Activated T-helper 17 cell treated with anti-CD3 and anti-CD28 coated beads, Interleukin-2, amount 50 U/mL, for 72 hours (primary cell): ENCODE results near the gene FOXB2. TPM values are rescaled to one million over a fixed set of nuclear protein-coding genes. Genes with fewer than 3 reads are reported as not detected.
"Not testable (repeated sequence)": the region's sequence is repeated elsewhere in the genome, so short reads cannot be mapped to it uniquely, and the experiment has no call there.

ENCODE experiments used
- ATAC-seq: fragments of 150-1000 bp; cut with Tn5 transposase; replicated peaks from 2 replicates; pipeline ENCODE4 v1.10.0; 2021; ENCODE audit warnings: mild to moderate bottlenecking, moderate library complexity
- H3K27ac Mint-ChIP-seq: one replicate; pipeline ENCODE4 v1.8.0; 2022; ENCODE audit warnings: mixed read lengths
- H3K27me3 Mint-ChIP-seq: one replicate; pipeline ENCODE4 v1.8.0; 2022; ENCODE audit warnings: mixed read lengths
- H3K36me3 Mint-ChIP-seq: one replicate; pipeline ENCODE4 v1.8.0; 2022; ENCODE audit warnings: low read depth, mild to moderate bottlenecking, mixed read lengths
- H3K4me1 Mint-ChIP-seq: one replicate; pipeline ENCODE4 v1.8.0; 2022; ENCODE audit warnings: mixed read lengths
- H3K4me3 Mint-ChIP-seq: one replicate; pipeline ENCODE4 v1.8.0; 2022; ENCODE audit warnings: mild to moderate bottlenecking, mixed read lengths
- H3K9me3 Mint-ChIP-seq: one replicate; pipeline ENCODE4 v1.8.0; 2022; ENCODE audit warnings: mixed read lengths
- total RNA-seq, 2 donors: library from RNA; stranded (reverse); gene quantifications; one replicate each; pipeline ENCODE4 v1.2.3, GENCODE V29; 2022

FOXB2 gene
- total RNA-seq, 2 donors from 2014 or later: not detected

DNA sequence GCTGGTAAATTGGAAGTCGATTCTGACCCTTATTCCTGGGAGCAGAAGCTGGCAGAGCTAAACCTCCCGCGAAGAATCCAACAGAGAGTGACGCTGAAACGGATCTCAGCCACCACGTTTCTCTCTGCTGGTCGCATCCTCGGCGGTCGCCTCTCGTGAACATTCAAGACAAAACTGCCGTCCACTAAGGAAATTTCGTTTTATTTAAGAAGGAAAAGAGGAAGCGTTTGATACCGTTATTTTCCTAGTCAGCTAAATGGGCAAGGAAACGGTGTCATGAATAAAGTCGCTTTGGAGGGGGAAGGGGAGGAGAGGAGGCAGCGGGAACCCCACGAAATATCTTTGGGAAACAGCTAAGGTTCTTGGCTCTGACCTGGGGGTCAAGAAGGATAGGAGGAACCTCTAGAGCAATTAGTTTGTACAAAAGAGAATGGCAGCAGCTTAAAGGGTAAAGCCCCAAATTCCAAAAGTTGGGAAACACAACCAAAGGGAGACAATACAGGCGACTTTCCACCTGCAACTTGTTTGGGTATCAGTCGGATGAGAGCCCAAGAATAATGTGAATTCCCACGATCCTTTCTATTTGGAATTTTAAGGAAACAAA lies 1.9 kb downstream of the FOXB2 start:
- no peak for ATAC-seq
- H3K9me3 Mint-ChIP-seq: no peaks in the 10 kb centered on the region
- peaks cover 5% of the 10 kb centered on the region for H3K4me1 Mint-ChIP-seq
- H3K27me3 Mint-ChIP-seq: peaks cover 66% of the 10 kb centered on the region
- peak overlapping the region; percentile 41 for H3K4me3 Mint-ChIP-seq
- no peaks in the 10 kb centered on the region for H3K36me3 Mint-ChIP-seq
- H3K27ac Mint-ChIP-seq: no peak overlapping the region

DNA sequence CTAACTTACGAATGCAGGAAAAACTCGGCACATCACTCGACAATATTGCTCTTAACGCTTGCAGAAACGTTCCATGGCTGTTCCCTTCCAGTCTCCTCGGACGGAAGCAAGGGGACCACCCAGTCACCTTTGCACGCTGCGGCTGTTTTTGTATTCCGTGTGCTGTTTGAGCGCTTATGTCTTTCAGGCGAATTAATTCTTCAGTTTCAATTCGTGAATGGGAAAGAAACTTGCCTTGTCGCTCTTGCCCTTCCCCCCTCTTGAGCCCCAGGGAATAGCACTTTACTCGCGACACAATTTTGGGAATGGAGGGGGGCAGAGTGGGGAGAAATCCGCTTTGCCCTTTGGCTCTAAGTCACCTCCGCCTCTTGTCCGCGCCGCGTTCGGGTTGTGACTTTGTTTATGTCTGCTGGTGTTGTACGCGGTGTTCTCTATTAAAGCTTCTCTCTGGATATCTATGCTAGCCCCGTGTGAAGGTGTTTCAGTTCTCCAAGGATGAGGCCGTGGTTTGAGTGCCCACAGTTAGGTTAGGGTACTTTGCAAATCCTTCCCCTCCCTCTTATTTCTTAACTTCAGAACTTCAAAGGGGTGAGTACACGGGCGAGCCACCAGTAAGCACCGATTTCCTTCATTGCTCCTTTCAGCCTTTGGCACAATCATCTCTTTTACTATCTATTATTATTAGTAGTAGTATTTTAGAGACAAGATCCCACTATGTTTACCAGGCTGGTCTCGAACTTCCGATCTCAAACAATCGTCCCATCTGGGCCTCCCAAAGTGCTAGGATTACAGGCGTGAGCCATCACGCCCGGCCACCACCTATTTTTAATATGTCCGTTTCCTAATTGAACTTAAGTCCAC lies 2.7 kb downstream of the FOXB2 start:
- Mint-ChIP-seq H3K9me3 (no peaks in the 10 kb centered on the region), H3K27ac (no peak overlapping the region), H3K4me3 (peak overlapping the region; percentile 9), H3K36me3 (no peaks in the 10 kb centered on the region), H3K27me3 (peaks cover 61% of the 10 kb centered on the region), H3K4me1 (peaks cover 5% of the 10 kb centered on the region)
- no peak for ATAC-seq

DNA sequence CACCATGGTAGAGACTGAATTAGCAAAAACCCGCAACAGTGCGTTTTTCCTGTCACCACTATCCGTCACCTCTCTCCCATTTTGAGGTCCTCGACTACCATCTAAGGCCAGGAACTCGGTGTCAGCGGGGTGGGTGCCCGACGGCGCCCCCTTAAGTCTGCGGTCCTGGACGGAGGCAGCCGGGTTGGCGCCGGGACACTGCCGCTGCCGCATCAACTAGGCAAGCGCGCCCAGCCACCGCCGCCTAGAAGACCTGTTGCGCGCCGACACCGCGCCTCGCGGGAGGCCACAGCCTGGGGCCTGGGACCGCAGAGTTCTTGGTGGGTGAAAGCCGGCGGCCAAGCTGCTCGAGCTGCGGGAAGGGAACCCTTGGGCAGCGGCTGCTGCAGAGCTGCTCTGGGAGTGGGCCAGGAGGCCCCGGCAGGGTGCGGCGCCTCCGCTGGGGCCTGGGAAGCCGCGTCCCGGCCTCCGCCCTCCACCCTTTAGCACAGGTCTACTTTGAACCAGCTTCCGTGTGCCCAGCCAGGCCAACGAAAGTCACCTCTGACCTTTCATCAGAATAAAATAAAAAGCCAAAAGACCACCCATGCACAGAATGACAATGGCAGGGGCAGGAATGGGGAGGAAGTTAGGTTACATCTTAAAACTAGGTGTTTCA lies 3.5 kb downstream of the FOXB2 start:
- H3K27ac Mint-ChIP-seq: no peak overlapping the region
- H3K36me3 Mint-ChIP-seq: no peaks in the 10 kb centered on the region
- no peaks in the 10 kb centered on the region for H3K9me3 Mint-ChIP-seq
- H3K4me1 Mint-ChIP-seq: peaks cover 4% of the 10 kb centered on the region
- no peak for ATAC-seq
- peak overlapping the region; percentile 9 for H3K4me3 Mint-ChIP-seq
- peaks cover 56% of the 10 kb centered on the region for H3K27me3 Mint-ChIP-seq

DNA sequence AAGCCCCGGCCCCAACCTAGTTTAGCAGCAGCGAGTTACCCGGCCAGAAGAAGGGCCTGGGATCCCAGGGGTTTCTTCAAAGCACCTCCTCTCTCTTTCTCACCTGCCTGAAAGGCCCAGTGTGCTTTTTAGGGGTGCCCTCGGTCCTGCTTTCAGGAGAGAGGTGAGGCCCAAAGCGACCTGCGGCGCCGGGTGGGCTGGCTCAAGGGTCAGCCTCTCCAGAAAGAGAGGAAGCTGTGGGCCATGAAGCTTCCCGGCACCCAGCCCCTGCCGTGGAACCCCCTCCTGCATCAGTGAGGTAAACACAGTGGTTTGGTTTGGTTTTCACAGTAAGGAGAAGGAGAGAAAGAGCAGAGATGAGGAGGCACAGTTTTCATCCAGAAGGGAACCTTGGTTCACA lies 4.3 kb downstream of the FOXB2 start:
- Mint-ChIP-seq H3K27me3 (peaks cover 57% of the 10 kb centered on the region), H3K9me3 (no peaks in the 10 kb centered on the region), H3K4me3 (no peak overlapping the region), H3K27ac (no peak overlapping the region), H3K36me3 (no peaks in the 10 kb centered on the region), H3K4me1 (no peaks in the 10 kb centered on the region)
- ATAC-seq: no peak

DNA sequence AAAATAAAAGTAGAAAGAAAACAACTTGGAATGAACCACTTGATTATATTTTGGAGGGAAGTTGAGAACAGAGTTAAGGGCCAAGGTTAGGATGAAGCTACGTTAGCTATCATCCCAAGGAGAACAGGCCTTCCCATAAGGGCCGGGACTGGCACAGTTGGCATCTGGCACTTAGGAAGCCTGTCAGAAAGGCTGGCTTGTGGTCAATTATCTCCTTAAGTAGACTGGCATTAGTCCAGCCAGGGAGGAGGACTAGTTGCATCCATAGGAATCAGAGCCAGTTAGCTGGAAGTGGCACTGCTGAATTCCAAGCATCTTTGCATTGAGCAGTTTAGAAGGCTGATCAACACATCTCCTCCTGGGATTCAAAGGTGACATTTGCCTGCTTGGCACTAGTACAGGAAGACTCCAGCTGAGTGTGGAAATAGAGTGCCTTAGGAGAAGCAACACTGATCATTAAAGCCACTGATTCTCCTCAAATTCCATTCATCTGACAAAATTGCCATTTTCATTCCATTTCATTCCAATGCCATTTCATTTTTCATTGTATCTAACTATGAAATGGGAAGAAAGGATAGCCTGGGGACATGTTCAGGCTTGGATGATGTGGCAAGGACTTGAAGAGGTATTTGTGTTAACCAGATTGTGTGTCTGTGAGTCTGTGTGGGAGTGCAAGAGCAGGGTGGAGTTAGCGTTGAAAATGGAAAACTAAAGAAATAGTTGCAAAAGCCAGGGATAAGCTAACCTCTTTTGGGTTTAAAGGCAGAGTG lies 5.5 kb downstream of the FOXB2 start:
- no peak overlapping the region for H3K27ac Mint-ChIP-seq
- H3K27me3 Mint-ChIP-seq: peaks cover 47% of the 10 kb centered on the region
- no peaks in the 10 kb centered on the region for H3K9me3 Mint-ChIP-seq
- no peak overlapping the region for H3K4me3 Mint-ChIP-seq
- ATAC-seq: no peak
- no peaks in the 10 kb centered on the region for H3K36me3 Mint-ChIP-seq
- no peaks in the 10 kb centered on the region for H3K4me1 Mint-ChIP-seq

DNA sequence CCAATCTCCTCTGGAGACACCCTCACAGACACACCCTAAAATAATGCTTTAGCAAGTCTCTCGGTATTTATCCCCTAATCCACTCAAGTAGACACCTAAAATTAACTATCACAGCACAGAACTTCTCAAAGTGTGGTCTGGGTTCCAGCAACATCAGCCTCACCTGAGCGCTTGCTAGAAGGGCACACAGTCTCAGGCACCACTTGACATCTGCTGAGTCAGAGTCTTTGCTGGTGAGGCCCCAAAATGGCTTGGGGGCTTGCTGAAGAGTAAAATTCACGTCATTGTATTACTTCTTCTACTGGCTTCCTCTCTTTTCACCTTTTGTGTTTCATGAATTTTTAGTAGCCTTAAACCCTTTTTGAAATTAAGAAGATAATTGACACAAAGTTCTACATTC lies 9.0 kb downstream of the FOXB2 start:
- H3K4me3 Mint-ChIP-seq: no peak overlapping the region
- peaks cover 39% of the 10 kb centered on the region for H3K27me3 Mint-ChIP-seq
- no peaks in the 10 kb centered on the region for H3K36me3 Mint-ChIP-seq
- H3K4me1 Mint-ChIP-seq: no peaks in the 10 kb centered on the region
- no peak overlapping the region for H3K27ac Mint-ChIP-seq
- H3K9me3 Mint-ChIP-seq: no peaks in the 10 kb centered on the region
- ATAC-seq: no peak

DNA sequence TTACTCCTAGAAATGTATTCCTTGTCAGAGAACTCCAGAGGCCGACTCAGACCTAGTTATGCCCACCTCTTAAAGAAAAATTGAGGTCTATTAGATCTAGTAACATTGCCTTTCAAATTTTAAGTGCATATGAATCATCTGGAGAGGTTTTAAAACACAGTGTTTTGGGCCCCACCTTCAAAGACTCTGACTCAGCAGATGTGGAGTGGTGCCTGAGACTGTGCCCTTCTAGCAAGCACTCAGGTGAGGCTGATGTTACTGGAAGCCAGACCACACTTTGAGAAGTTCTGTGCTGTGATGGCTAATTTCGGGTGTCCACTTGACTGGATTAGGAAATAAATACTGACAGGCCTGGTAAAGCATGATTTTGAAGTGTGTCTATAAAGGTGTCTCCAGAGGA lies 10.6 kb downstream of the FOXB2 start:
- H3K27me3 Mint-ChIP-seq: peaks cover 27% of the 10 kb centered on the region
- no peak overlapping the region for H3K27ac Mint-ChIP-seq
- no peaks in the 10 kb centered on the region for H3K9me3 Mint-ChIP-seq
- H3K4me3 Mint-ChIP-seq: no peak overlapping the region
- H3K4me1 Mint-ChIP-seq: no peaks in the 10 kb centered on the region
- no peaks in the 10 kb centered on the region for H3K36me3 Mint-ChIP-seq
- ATAC-seq: no peak

DNA sequence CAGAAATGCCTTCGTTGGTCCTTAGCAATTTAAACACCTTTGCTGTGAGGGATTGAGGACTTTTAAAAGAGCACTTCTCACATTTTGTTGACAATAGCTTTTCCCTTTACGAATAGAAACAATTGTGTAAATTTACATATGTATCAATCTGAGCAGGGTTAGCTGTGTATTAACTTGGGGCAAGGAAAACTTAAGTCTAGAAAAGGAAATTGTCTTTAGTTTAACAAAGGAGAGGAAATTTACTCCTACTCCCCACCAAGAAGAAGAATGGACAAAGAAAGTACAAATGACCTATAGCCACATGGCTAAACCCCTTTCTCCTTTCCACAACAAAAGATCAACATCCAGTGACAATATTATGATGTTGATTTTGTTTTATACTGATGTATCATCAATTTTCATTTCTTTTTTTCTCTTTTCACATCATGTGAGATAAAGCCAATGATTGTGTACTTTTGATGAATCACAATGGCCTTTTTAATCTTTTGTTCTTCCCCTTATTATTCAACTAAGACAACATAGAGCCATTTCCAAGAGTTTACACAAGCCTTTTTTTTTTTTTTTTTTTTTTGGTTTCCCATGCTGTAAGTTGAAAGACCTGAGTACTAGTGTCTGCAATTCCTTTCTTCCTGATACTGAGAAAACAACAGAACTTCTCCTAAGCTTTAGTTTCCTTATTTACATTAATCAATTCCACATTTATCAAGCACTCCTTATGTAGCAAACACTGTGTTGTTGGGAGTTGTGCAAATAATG lies 19.0 kb downstream of the FOXB2 start:
- Mint-ChIP-seq H3K4me1 (no peaks in the 10 kb centered on the region), H3K27ac (no peak overlapping the region), H3K27me3 (peaks cover 20% of the 10 kb centered on the region), H3K36me3 (no peaks in the 10 kb centered on the region), H3K4me3 (no peak overlapping the region), H3K9me3 (no peaks in the 10 kb centered on the region)
- no peak for ATAC-seq

DNA sequence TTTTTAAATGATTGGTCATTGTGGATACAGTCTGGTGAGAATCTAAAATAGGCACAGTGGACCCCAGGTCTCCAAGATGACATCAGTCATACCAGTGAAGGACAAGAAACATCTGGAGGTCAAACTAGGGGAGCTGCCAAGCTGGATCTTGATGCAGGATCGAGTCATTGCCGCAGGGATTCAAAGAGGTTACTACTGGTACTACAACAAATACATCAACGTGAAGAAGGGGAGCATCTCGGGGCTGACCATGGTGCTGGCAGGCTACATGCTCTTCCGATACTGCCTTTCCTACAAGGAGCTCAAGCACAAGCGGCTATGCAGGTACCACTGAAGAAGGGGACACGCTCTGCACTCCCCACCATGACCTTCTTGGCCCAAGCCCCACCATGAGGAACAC lies 20.9 kb downstream of the FOXB2 start:
- H3K4me3 Mint-ChIP-seq: no peak overlapping the region
- H3K27ac Mint-ChIP-seq: no peak overlapping the region
- no peaks in the 10 kb centered on the region for H3K4me1 Mint-ChIP-seq
- ATAC-seq: no peak
- no peaks in the 10 kb centered on the region for H3K9me3 Mint-ChIP-seq
- peaks cover 20% of the 10 kb centered on the region for H3K27me3 Mint-ChIP-seq
- no peaks in the 10 kb centered on the region for H3K36me3 Mint-ChIP-seq

DNA sequence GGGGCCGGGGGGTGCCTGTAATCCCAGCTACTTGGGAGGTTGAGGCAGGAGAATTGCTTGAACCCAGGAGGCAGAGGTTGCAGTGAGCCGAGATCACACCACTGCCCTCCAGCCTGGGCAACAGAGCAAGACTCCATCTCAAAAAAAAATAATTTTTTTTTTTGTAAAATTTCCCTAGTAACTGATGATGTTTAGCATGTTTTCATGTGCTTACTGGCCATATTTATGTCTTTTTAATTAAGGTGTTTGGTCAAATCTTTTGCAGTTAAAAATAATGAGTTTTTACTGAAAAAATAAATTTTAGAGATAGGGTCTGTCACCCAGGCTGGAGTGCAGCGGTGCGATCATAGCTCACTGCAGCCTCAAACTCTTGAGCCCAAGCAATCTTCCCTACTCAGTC lies 24.3 kb downstream of the FOXB2 start:
- not testable (repeated sequence) for H3K4me1 Mint-ChIP-seq, H3K36me3 Mint-ChIP-seq, H3K4me3 Mint-ChIP-seq, H3K9me3 Mint-ChIP-seq, H3K27ac Mint-ChIP-seq, ATAC-seq
- H3K27me3 Mint-ChIP-seq: peaks cover 12% of the 10 kb centered on the region

DNA sequence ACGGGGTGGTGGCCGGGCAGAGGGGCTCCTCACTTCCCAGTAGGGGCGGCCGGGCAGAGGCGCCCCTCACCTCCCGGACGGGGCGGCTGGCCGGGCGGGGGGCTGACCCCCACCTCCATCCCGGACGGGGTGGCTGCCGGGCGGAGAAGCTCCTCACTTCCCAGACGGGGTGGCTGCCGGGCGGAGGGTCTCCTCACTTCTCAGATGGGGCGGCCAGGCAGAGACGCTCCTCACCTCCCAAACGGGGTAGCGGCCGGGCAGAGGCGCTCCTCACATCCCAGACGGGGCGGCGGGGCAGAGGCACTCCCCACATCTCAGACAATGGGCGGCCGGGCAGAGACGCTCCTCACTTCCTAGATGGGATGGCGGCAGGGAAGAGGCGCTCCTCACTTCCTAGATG lies 41.2 kb downstream of the FOXB2 start:
- H3K27me3 Mint-ChIP-seq, H3K36me3 Mint-ChIP-seq, H3K27ac Mint-ChIP-seq, H3K4me3 Mint-ChIP-seq, H3K9me3 Mint-ChIP-seq, H3K4me1 Mint-ChIP-seq, ATAC-seq: not testable (repeated sequence)

DNA sequence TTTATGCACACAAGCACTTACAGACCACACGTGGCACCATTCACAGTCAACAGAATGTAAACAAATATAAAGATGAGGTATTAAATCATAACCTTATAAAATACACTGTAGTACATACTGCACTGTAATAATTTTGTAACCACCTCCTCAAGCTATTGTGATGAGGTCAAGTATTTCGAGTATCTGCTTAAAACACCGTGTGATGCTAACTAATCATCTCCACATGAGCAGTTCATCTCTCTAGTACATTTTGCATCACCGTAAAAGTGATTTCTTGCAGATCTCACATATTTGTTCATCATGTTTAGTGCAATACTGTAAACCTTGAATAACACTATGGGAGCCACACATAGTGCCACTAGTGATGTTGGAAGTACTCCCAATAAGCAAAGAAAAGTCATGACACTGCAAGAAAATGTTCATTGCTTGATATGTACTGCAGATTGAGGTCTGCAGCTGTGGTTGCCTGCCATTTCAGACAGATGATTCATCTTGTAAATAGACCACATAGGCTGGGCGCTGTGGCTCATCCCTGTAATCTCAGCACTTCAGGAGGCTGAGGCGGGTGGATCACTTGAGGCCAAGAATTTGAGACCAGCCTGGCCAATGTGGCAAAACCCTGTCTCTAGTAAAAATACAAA lies 44.3 kb downstream of the FOXB2 start:
- H3K9me3 Mint-ChIP-seq: peaks cover 7% of the 10 kb centered on the region
- peaks cover 5% of the 10 kb centered on the region for H3K27me3 Mint-ChIP-seq
- no peak overlapping the region for H3K4me3 Mint-ChIP-seq
- no peak for ATAC-seq
- H3K27ac Mint-ChIP-seq: no peak overlapping the region
- no peaks in the 10 kb centered on the region for H3K4me1 Mint-ChIP-seq
- no peaks in the 10 kb centered on the region for H3K36me3 Mint-ChIP-seq

DNA sequence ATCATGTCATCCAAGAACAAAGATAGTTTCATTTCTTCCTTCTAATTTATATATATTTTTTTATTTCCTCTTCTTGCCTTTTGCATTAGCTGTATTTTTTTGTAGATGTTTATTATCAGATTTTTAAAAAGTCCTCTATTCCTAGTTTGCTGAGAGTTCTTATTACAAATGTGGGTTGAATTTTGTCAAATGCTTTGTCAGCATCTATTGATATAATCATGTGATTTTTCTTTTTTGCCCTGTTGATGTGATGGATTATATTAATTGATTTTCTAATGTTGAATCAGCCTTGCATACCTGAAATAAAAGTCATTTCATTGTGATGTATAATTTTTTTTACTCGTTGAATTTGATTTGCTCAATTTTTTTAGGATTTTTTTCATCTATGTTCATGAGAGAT lies 46.9 kb downstream of the FOXB2 start:
- Mint-ChIP-seq H3K4me3 (no peak overlapping the region), H3K9me3 (peaks cover 7% of the 10 kb centered on the region), H3K27ac (no peak overlapping the region), H3K27me3 (peaks cover 11% of the 10 kb centered on the region), H3K4me1 (no peaks in the 10 kb centered on the region), H3K36me3 (no peaks in the 10 kb centered on the region)
- ATAC-seq: no peak
